ENCODE results near the gene OR1F1.

DNA sequence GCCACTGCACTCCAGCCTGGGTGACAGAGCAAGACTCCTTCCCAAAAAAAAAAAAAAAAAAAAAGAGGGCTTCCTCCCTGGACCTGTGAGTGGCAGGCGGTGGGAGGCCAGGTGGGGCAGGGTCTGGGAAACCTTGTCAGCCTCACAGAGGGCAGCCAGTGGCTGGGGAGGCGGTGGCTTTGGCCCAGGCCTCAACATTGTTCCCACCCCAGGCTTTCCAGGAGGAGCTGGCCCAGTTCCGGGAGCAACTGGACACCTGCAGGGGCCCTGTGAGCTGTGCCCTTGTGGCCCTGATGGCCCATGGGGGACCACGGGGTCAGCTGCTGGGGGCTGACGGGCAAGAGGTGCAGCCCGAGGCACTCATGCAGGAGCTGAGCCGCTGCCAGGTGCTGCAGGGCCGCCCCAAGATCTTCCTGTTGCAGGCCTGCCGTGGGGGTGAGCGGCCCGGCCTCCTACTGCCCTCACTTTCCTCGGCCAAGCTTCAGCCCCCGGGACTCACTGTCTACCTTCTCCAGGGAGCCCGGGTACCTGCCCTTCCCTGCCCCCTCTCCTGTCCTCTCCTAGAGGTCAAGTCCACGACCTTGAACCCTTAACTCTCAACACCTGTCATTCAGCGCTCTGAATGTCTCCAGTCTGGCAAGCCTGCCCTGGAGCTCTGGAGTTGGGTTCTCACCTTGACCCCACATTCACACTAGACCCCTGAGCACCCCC, 40.8 kb upstream of the OR1F1 start:
- TF ChIP-seq GATA2 (IDR thresholded peaks at IDR 0.05; ENCODE audit: low read depth, low read length) (no peak), GATA3 (IDR thresholded peaks at IDR 0.05; ENCODE audit: low read depth, low read length) (no peak)

Data from SH-SY5Y (cell line).